Bronchial epithelial cell (primary cell): ENCODE data around the gene TOLLIP. TPM values are rescaled to one million over a fixed set of nuclear protein-coding genes. Genes with fewer than 3 reads are reported as not detected.

Source experiments
- DNase-seq: peaks from one replicate; pipeline ENCODE4 v3.0.0-alpha.2; 2010; ENCODE audit warnings: low read depth
- FAIRE-seq: peaks from 2 replicates; lab custom pipeline; 2011; peaks lifted over from hg19 to GRCh38; lab: Jason Lieb, UNC
- H3K27me3 ChIP-seq: 2 replicates; pipeline ENCODE4 v1.5.1; 2011; ENCODE audit warnings: low read length; ENCODE audit not compliant: control insufficient read depth, insufficient read depth
- H3K36me3 ChIP-seq: 2 replicates; pipeline ENCODE4 v1.5.1; 2011; ENCODE audit warnings: low read length; ENCODE audit not compliant: control insufficient read depth, insufficient read depth
- H3K4me3 ChIP-seq: 2 replicates; pipeline ENCODE4 v1.5.1; 2011; ENCODE audit warnings: mild to moderate bottlenecking, low read depth, low read length, control low read depth
- CTCF ChIP-seq: IDR thresholded peaks from 2 replicates; pipeline ENCODE4 v1.5.1; 2011; ENCODE audit warnings: mild to moderate bottlenecking, moderate library complexity, low read length, control low read depth, inconsistent platforms; ENCODE audit not compliant: insufficient read depth, severe bottlenecking
- total RNA-seq: library from RNA; depleted of rRNA; stranded (reverse); fragments of >200 nt; gene quantifications from 2 replicates; pipeline ENCODE4 v1.2.1, GENCODE V29; 2014

TOLLIP gene
- total RNA-seq, 1 donor from 2014 or later = 43.4 TPM

- H3K27me3 ChIP-seq = no peaks in the 10 kb centered on the region
- H3K4me3 ChIP-seq = no peak overlapping the region
- DNase-seq = no peak
- no peaks in the 10 kb centered on the region for H3K36me3 ChIP-seq
- TF ChIP-seq CTCF = no peak
- FAIRE-seq = no peak
Observed at GRCh38 chr11:1339066-1339675, 29.7 kb upstream of the TOLLIP start.

GRCh38 chr11:1338201-1339065 lies 29.0 kb upstream of the TOLLIP start:
- no peak for DNase-seq

GRCh38 chr11:1337647-1338007 lies 28.2 kb upstream of the TOLLIP start:
- Histone ChIP-seq H3K4me3 (no peak overlapping the region), H3K36me3 (no peaks in the 10 kb centered on the region), H3K27me3 (no peaks in the 10 kb centered on the region)
- DNase-seq = no peak
- no peak for TF ChIP-seq CTCF
- FAIRE-seq = no peak

More at GRCh38 chr11:1338201-1339065, 29.0 kb upstream of the TOLLIP start:
- FAIRE-seq = no peak
- H3K4me3 ChIP-seq = no peak overlapping the region
- H3K36me3 ChIP-seq = no peaks in the 10 kb centered on the region
- no peaks in the 10 kb centered on the region for H3K27me3 ChIP-seq
- TF ChIP-seq CTCF = no peak

DNA sequence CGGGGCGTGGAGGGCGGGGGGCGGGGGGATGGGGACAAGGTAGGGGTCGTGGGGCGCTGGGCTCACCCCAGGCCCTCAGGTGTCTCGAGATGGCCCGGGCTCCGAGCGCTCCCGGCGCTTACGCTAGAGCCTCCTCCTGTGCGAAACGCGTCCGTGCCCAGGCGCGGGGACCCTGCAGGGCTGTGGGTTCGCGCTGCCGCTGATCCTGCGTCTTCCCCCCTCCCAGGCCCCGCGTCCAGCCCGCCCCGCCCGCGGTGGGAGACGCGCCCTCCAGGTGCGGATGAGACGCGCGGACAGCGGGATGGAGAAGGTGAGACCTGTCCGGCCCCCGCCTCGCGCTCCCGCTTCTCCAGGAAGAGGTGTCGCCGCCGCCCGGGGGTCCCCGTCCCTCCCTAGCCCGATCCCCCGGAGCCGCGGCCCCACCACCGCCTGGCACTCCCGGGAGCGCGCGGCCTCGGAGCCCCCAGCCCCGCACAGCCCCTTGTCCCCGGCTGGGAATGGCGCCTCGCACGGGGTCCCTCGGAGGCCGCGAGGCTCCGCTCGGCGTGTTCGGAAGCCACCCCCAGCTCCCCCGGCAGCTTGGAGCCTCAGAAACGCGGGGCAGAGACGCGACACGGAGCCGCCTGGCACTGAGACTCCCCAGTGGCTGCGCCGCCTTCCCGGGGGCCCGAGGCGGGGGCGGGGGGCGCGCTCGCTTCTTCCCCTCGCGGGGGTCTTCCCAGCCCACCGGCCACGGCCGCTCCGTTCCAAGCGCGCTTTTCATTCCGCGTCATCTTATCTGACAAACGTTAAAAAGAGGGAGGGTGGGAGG lies 27.6 kb upstream of the TOLLIP start:
- H3K36me3 ChIP-seq = no peaks in the 10 kb centered on the region
- TF ChIP-seq CTCF = no peak
- H3K4me3 ChIP-seq = no peak overlapping the region
- no peaks in the 10 kb centered on the region for H3K27me3 ChIP-seq
- DNase-seq = no peak
- FAIRE-seq = no peak

- no peaks in the 10 kb centered on the region for H3K27me3 ChIP-seq
- peak overlapping the region; percentile 49 for H3K4me3 ChIP-seq
- no peaks in the 10 kb centered on the region for H3K36me3 ChIP-seq
- FAIRE-seq (no peak), DNase-seq (peak; percentile 59)
- no peak for TF ChIP-seq CTCF
Observed at GRCh38 chr11:1335811-1336761, 26.7 kb upstream of the TOLLIP start.
